Erythroblast (primary cell): ENCODE measurements around the gene RHO.

Experiments used
- GATA1 ChIP-seq: IDR thresholded peaks from 2 replicates; pipeline ENCODE4 v1.6.1; 2011; ENCODE audit warnings: low read depth, mild to moderate bottlenecking, control low read depth, low read length, moderate library complexity
- POLR2A ChIP-seq: IDR thresholded peaks from 2 replicates; pipeline ENCODE4 v1.6.1; 2011; ENCODE audit warnings: mild to moderate bottlenecking, low read length

- TF ChIP-seq POLR2A (no peak), GATA1 (no peak)
Measured at GRCh38 chr3:129493206-129493605, 35.2 kb upstream of the RHO start.
